Nephron (organoid): Measurements from ENCODE around the gene CPA3.
A peak's percentile ranks its signal among the peaks of the same experiment; 100 is the strongest.

Experiments
- H3K27ac Mint-ChIP-seq, 3 experiments: 2 replicates each; pipeline ENCODE4 v1.8.0; 2020; ENCODE audit warnings: mixed read lengths in 3 of 3, mild to moderate bottlenecking in 2 of 3, moderate library complexity in 1 of 3
- H3K27me3 Mint-ChIP-seq: 2 replicates; pipeline ENCODE4 v1.8.0; 2021; ENCODE audit warnings: low read depth, mild to moderate bottlenecking, moderate library complexity, mixed read lengths
- H3K36me3 Mint-ChIP-seq: 2 replicates; pipeline ENCODE4 v1.8.0; 2020; ENCODE audit warnings: low read depth, mixed read lengths
- H3K4me1 Mint-ChIP-seq: 2 replicates; pipeline ENCODE4 v1.8.0; 2020; ENCODE audit warnings: mixed read lengths
- H3K4me3 Mint-ChIP-seq, 3 experiments: 2 replicates each; pipeline ENCODE4 v1.8.0; 2020; ENCODE audit warnings: mild to moderate bottlenecking in 3 of 3, mixed read lengths in 3 of 3, moderate library complexity in 2 of 3
- H3K9me3 Mint-ChIP-seq: 2 replicates; pipeline ENCODE4 v1.8.0; 2020; ENCODE audit warnings: mixed read lengths
- CTCF ChIP-seq, 3 experiments: fragments of 200-600 bp; sonication (generic); IDR thresholded peaks; one replicate each; pipeline ENCODE4 v1.5.0; 2021; ENCODE audit warnings: antibody characterized with exemption in 3 of 3; ENCODE audit not compliant: unreplicated experiment in 3 of 3

CPA3 gene

GRCh38 chr3:148925845-148926244 lies 60.7 kb downstream of the CPA3 start:
- no peaks in the 10 kb centered on the region for H3K36me3 Mint-ChIP-seq
- no peaks in the 10 kb centered on the region for H3K9me3 Mint-ChIP-seq

GRCh38 chr3:148930752-148931151 lies 65.7 kb downstream of the CPA3 start:
- H3K4me1 Mint-ChIP-seq, result peaks cover 15% of the 10 kb centered on the region
- no peaks in the 10 kb centered on the region for H3K36me3 Mint-ChIP-seq
- TF ChIP-seq CTCF (IDR thresholded peaks at IDR 0.05; ENCODE audit: unreplicated experiment in 3 of 3), result no peak
- no peaks in the 10 kb centered on the region for H3K27me3 Mint-ChIP-seq
- H3K4me3 Mint-ChIP-seq, result no peak overlapping the region
- no peaks in the 10 kb centered on the region for H3K9me3 Mint-ChIP-seq
- H3K27ac Mint-ChIP-seq, result no peak overlapping the region

More at GRCh38 chr3:148925845-148926244, 60.7 kb downstream of the CPA3 start:
- Mint-ChIP-seq H3K4me3 (no peak overlapping the region), H3K27ac (no peak overlapping the region), H3K4me1 (no peaks in the 10 kb centered on the region), H3K27me3 (no peaks in the 10 kb centered on the region)
- no peak for TF ChIP-seq CTCF (IDR thresholded peaks at IDR 0.05; ENCODE audit: unreplicated experiment in 3 of 3)

GRCh38 chr3:148931574-148931973 lies 66.5 kb downstream of the CPA3 start:
- Mint-ChIP-seq H3K27ac (no peak overlapping the region), H3K27me3 (no peaks in the 10 kb centered on the region), H3K4me3 (no peak overlapping the region), H3K36me3 (no peaks in the 10 kb centered on the region), H3K4me1 (peaks cover 15% of the 10 kb centered on the region), H3K9me3 (no peaks in the 10 kb centered on the region)
- no peak for TF ChIP-seq CTCF (IDR thresholded peaks at IDR 0.05; ENCODE audit: unreplicated experiment in 3 of 3)

GRCh38 chr3:148932972-148933371 lies 67.9 kb downstream of the CPA3 start:
- H3K4me3 Mint-ChIP-seq, result no peak overlapping the region
- H3K27me3 Mint-ChIP-seq, result no peaks in the 10 kb centered on the region
- peak overlapping the region in 2 of 3 experiments; percentile 40 to 75 for H3K27ac Mint-ChIP-seq
- H3K36me3 Mint-ChIP-seq, result no peaks in the 10 kb centered on the region
- TF ChIP-seq CTCF (IDR thresholded peaks at IDR 0.05; ENCODE audit: unreplicated experiment in 3 of 3), result no peak
- peaks cover 15% of the 10 kb centered on the region for H3K4me1 Mint-ChIP-seq
- H3K9me3 Mint-ChIP-seq, result no peaks in the 10 kb centered on the region

- H3K4me1 Mint-ChIP-seq, result peaks cover 11% of the 10 kb centered on the region
- H3K27ac Mint-ChIP-seq, result no peak overlapping the region
- H3K9me3 Mint-ChIP-seq, result no peaks in the 10 kb centered on the region
- no peaks in the 10 kb centered on the region for H3K36me3 Mint-ChIP-seq
- no peaks in the 10 kb centered on the region for H3K27me3 Mint-ChIP-seq
- no peak for TF ChIP-seq CTCF (IDR thresholded peaks at IDR 0.05; ENCODE audit: unreplicated experiment in 3 of 3)
- no peak overlapping the region for H3K4me3 Mint-ChIP-seq
These were observed 72.6 kb downstream of the CPA3 start for GRCh38 chr3:148937467-148938255.

- Mint-ChIP-seq H3K27ac (peak overlapping the region in 1 of 3 experiments; percentile 30), H3K9me3 (no peaks in the 10 kb centered on the region), H3K4me3 (no peak overlapping the region), H3K36me3 (no peaks in the 10 kb centered on the region), H3K27me3 (no peaks in the 10 kb centered on the region), H3K4me1 (peaks cover 4% of the 10 kb centered on the region)
- no peak for TF ChIP-seq CTCF (IDR thresholded peaks at IDR 0.05; ENCODE audit: unreplicated experiment in 3 of 3)
These were observed 73.2 kb downstream of the CPA3 start for GRCh38 chr3:148938306-148938705.
